Islet of Langerhans (tissue), 1 donor: Measurements from ENCODE around the gene ARID3B.

Source experiments
- FAIRE-seq: peaks from one replicate; lab custom pipeline; 2011; peaks lifted over from hg19 to GRCh38; lab: Jason Lieb, UNC

The ARID3B gene

DNA sequence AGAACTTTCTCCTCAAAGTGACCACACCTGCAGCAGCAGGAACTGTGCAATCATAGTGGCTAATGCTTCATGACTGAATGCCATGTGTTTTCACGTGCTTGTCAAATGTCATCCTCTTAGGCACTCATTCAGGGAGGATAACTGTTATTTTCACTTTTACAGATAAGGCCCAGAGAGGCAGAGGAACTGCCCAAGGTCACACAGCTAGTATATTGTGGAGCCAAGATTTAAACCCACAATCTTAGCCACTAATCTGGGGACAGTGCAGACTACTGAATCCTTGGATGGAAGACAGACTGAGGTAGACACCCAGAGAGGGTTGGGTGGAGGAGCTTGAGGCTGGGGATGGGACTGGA, 64.8 kb downstream of the ARID3B start:
- FAIRE-seq = no peak

GRCh38 chr15:74608786-74609185, 67.8 kb downstream of the ARID3B start:
- FAIRE-seq = no peak

DNA sequence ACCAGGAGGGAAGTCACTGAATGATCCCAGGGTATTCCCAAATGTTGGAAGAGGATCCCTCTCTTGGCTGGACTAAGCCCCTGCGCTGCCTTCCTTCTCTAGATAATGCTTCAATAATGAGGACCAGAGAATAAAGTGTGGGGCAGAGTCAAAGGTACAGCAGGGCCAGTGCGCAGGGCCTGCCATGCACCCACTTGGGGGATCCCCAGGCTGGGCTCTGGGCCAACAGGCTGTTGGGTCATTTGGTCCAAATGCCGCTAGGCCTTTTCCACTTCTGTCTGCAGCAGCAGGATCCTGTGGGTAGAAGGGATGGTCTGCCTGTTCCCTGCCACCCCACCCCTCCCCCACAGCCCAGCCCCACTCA, 68.9 kb downstream of the ARID3B start:
- FAIRE-seq = no peak

GRCh38 chr15:74610302-74610951, 69.4 kb downstream of the ARID3B start:
- no peak for FAIRE-seq

DNA sequence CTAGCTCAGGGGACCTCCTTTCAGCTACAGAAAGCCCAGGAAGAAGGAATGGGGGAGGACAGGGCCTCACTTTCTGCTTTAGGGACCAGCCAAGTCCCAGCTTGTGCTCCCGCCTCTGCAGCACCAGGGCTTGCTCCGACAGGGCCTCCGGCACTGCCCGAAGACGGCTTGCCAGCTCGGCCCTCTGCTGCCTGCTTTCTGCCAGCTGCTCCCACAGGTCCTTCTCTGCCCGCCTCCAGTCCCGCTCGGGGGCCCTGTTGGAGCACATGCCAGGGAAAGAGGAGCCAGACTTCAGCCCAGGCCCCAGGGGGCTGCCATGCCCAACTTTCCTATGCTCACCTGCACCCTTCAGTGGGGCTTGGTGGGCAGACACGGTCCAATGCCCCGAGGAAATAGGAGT, 70.3 kb downstream of the ARID3B start:
- FAIRE-seq = no peak

DNA sequence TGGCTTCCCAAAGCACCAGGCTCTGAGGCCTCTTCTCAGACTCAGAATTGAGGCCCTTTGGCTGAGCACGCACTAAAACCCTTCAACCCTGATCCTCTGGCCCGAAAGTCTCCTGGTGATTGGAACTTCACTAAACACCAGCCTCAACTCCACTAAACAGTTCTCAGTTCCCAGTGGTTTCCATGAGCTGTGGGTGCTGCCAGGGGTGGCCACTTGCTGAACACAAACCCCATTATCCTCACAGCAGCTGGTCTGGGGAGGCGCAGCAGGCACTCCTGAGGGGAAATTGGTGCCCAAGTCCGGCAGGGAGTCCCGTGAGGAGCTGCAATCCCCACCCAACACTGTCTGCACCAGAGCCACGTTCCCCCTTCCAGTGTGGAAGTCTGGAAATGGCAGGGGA, 70.8 kb downstream of the ARID3B start:
- no peak for FAIRE-seq

GRCh38 chr15:74612677-74613076, 71.7 kb downstream of the ARID3B start:
- no peak for FAIRE-seq

GRCh38 chr15:74613089-74613952, 72.3 kb downstream of the ARID3B start:
- FAIRE-seq = no peak

- FAIRE-seq = no peak
Measured at GRCh38 chr15:74613953-74614743, 73.1 kb downstream of the ARID3B start.

DNA sequence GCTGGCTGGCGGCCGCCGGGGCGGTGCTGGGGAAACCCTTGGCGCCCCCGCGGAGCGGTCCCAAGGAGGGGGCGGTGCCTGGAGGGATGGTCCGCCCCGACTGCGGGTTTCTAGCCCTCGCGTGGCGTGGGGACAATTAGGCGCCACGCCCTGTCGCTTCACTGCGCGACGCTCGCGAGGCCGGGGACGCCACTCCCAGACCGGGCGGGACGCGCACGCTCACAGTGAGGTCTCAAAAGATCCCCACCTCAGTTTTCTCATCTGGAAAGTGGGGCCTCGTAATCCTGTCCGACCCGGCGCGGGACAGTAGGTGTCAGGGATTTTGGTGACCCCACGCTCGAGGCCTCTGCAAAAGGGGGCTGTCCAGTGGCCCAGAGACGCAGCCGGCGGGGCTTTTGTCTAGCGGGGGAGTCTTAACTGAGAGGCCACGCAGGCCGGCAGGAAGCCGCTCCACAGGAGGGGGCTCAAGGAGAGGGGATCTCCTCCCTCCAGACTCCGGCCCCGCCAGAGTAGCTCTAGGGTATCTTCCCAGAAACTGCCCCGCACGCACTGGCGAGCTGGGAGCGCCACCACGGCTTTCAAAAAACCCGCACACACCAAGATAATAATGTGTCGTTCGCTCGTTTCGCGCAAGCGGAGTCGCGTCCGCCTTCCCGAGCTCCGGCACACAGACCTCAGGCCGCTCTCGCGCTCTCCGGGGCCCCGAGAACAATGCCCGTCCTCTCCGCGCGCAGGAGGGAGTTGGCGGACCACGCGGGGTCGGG, 73.9 kb downstream of the ARID3B start:
- FAIRE-seq = no peak

- FAIRE-seq = no peak
Measured at GRCh38 chr15:74615508-74616365, 74.7 kb downstream of the ARID3B start, which contains the start of gene CLK3. CLK3 (plus strand) TSS chr15:74615836; CDS start chr15:74619197, 3,361 bp downstream.

DNA sequence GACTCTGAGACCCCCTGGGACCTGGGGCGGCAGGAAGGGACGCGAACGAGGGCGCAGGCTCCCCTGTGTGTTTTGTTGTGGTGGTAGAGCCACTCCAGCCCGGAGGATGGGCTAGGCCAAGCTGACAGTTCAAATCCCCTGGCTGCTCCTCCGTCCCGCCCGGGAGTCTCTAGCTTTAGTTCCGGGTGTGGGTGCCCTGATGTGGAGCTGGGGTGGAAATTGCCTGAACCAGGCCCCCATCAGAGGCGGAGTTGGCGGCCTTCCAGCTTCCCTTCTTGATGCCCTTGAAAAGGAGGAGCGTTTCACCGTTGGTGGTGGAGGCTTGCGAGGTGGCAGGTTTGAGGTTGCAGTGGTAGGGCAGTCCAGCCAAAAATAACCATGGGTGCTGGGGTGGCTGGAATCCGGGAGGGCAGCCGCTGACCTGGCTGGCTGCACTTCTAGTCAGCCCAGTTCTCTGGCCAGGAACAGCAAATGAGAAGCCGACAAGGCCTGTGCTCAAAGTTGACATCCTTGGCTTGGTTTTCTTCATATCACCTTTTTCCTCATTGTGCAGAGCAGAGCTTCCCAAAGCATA, 75.4 kb downstream of the ARID3B start:
- no peak for FAIRE-seq

GRCh38 chr15:74616996-74617395, 76.0 kb downstream of the ARID3B start:
- FAIRE-seq = no peak

DNA sequence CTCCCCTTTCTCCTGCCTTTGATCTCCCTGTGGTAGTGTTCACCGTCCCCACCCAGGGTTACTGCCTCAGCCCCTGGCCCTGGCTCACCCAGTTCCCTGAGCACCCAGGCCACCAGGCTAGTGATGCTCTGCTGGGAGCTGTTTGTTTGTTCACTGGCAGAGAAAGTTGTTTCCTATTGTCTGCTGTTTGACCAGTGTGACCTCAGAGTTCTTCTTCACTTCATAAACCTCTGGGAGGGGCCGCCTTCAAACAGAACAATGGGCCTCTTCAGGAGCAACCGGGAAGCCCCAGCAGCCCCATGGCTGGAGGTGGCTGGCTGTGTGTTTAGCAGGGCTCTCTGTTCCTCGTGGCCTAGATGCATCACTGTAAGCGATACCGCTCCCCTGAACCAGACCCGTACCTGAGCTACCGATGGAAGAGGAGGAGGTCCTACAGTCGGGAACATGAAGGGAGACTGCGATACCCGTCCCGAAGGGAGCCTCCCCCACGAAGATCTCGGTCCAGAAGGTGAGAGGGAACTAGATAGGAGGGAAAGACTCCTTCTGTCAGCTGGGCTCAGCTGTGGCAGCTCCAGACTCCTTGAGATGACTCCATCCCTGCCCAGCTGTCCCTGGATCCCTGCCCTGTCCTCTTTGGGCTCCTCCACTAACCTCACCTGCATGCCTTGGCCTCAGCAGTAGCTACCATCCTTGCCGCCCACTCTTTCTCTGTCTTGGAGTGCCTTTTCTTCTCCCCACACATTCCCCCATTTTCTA, 78.0 kb downstream of the ARID3B start:
- no peak for FAIRE-seq

- FAIRE-seq = no peak
Measured at GRCh38 chr15:74619916-74620635, 79.1 kb downstream of the ARID3B start.

DNA sequence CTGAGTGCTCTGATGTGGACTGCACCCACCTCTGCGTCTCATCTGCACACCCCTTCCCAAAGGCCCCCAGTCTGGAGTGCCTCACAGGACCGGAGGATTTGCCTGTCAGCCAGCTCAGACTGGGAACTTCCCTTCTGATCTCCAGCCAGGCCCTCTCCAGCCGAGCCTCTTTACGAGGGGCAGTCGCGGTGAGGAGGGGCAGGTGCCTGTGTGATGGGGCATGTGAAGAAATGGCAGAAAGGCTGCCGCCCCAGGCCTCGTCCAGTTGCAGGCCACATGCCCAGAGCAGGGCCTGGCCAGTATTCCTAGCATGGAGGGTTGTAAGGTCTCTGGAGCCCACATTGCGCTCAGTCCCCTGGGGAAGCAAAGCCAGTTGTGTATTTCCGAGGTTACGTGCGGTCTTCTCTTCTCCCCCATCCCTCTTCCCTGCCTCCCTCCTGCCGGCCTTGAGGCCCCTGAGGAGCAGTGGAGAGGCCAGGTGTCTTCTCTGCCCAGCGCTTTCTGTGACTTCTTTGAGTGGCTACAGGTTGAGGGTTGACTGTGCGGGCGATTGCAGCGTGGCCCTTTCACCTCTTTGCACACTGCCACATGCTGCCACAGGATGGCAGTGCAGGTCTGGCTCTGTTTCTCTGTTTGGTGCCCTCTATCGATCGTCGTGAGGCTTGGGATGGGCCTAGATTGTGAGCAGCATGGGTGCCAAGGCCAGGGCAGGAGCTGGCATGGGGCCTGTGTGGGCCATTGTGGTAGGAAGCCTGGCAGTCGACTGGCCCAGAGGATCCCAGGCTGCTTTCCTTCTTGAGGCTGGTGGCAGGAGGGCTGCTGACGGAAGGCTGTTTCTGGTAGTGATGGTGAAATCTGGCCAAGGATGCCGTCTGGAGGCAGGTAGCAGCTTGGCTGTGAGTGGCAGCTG, 79.9 kb downstream of the ARID3B start:
- FAIRE-seq = no peak

DNA sequence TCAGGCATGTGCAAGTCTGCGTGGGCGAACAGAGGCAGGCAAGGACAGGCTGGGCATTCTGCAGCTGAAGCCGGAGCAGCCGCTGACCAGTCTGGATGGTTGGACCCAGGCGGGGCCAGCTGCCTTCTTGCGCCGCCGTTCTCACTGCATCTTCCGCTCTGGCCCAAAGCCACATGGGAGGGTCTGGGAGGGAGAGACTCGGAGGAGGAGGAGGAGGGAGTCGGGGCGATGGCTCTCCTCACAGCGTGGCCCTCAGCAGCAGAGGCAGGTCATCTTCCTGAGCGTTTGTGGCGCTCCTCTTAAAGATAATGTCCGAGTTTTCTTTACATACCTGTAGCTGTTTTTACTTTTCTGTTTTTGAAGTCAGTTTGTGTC, 80.5 kb downstream of the ARID3B start:
- FAIRE-seq = no peak

- FAIRE-seq = no peak
Measured at GRCh38 chr15:74621936-74622335, 80.9 kb downstream of the ARID3B start.
